ENCODE data around the gene CBL.

The CBL gene

GRCh38 chr11:119306373-119306890 lies 100.3 kb downstream of the CBL start:
- DNase-seq (ENCODE audit: low spot score), result no peak
- CTCF ChIA-PET, result interaction anchor here (0.8 to 4.2 kb wide), 5 partner anchors 16 to 168 kb away, joined by 3 to 28 read pairs (median 6); no protein-coding TSS in a partner anchor
- no peak for TF ChIP-seq CTCF (conservative IDR thresholded peaks at IDR 0.05; ENCODE audit: low read depth)

GRCh38 chr11:119307219-119307618 lies 101.1 kb downstream of the CBL start:
- no peak for DNase-seq (ENCODE audit: low spot score)
- no peak for TF ChIP-seq CTCF (conservative IDR thresholded peaks at IDR 0.05; ENCODE audit: low read depth)
- ChIA-PET POLR2A (ENCODE audit: low non-redundant PET) (interaction anchor here (0.5 kb wide), 1 partner anchor 896 kb away, joined by 6 read pairs; no protein-coding TSS in a partner anchor), CTCF (interaction anchor here (0.6 to 4.2 kb wide), 4 partner anchors 15 to 228 kb away, joined by 3 to 28 read pairs (median 4); no protein-coding TSS in a partner anchor)
- 0 out of 2 replicates have a peak overlapping the region, but pooled peaks have one; percentile 28 for H3K27ac ChIP-seq

More at GRCh38 chr11:119306373-119306890, 100.3 kb downstream of the CBL start:
- POLR2A ChIA-PET (ENCODE audit: low non-redundant PET), result no interaction called here
- peak overlapping the region; percentile 50 for H3K27ac ChIP-seq

- CTCF ChIA-PET, result interaction anchor here (0.9 to 4.2 kb wide), 3 partner anchors 15 to 103 kb away, joined by 3 to 28 read pairs (median 3); no protein-coding TSS in a partner anchor
Measured at GRCh38 chr11:119307974-119308373, 101.8 kb downstream of the CBL start.

GRCh38 chr11:119309411-119309810 lies 103.3 kb downstream of the CBL start:
- no peak for DNase-seq (ENCODE audit: low spot score)
- ChIA-PET POLR2A (ENCODE audit: low non-redundant PET) (no interaction called here), CTCF (interaction anchor here (0.6 to 4.2 kb wide), 2 partner anchors 13 to 139 kb away, joined by 5 to 28 read pairs; no protein-coding TSS in a partner anchor)
- peak overlapping the region; percentile 26 for H3K27ac ChIP-seq
- TF ChIP-seq CTCF (conservative IDR thresholded peaks at IDR 0.05; ENCODE audit: low read depth), result no peak

More at GRCh38 chr11:119307974-119308373, 101.8 kb downstream of the CBL start:
- POLR2A ChIA-PET (ENCODE audit: low non-redundant PET), result interaction anchor here (0.5 kb wide), 1 partner anchor 897 kb away, joined by 6 read pairs; no protein-coding TSS in a partner anchor
- TF ChIP-seq CTCF (conservative IDR thresholded peaks at IDR 0.05; ENCODE audit: low read depth), result no peak
- no peak for DNase-seq (ENCODE audit: low spot score)
- no peak overlapping the region for H3K27ac ChIP-seq

GRCh38 chr11:119309953-119310681 lies 104.0 kb downstream of the CBL start:
- TF ChIP-seq CTCF (conservative IDR thresholded peaks at IDR 0.05; ENCODE audit: low read depth), result no peak
- ChIA-PET CTCF (interaction anchor here (0.6 to 4.2 kb wide), 2 partner anchors 12 to 140 kb away, joined by 5 to 28 read pairs; no protein-coding TSS in a partner anchor), POLR2A (ENCODE audit: low non-redundant PET) (no interaction called here)
- no peak for DNase-seq (ENCODE audit: low spot score)
- H3K27ac ChIP-seq, result peak overlapping the region; percentile 26

GRCh38 chr11:119310682-119311052 lies 104.5 kb downstream of the CBL start:
- ChIA-PET POLR2A (ENCODE audit: low non-redundant PET) (no interaction called here), CTCF (no interaction called here)
- no peak for DNase-seq (ENCODE audit: low spot score)
- TF ChIP-seq CTCF (conservative IDR thresholded peaks at IDR 0.05; ENCODE audit: low read depth), result no peak
- peak overlapping the region; percentile 26 for H3K27ac ChIP-seq
